ENCODE measurements around the gene CRB3.
"Not testable (repeated sequence)": the region's sequence is repeated elsewhere in the genome, so short reads cannot be mapped to it uniquely, and the experiment has no call there.

The CRB3 gene

GRCh38 chr19:6424939-6425731 lies 38.9 kb upstream of the CRB3 start:
- Histone ChIP-seq H3K9ac (ENCODE audit: low read length) (no peak overlapping the region), H3K4me1 (ENCODE audit: control insufficient read depth, low read depth, low read length) (no peaks in the 10 kb centered on the region), H3K4me3 (ENCODE audit: low read length) (no peak overlapping the region), H3K9me3 (ENCODE audit: control insufficient read depth, low read depth, low read length) (no peaks in the 10 kb centered on the region), H3K36me3 (ENCODE audit: control insufficient read depth, low read depth, low read length) (peaks cover 23% of the 10 kb centered on the region), H3K27me3 (ENCODE audit: control insufficient read depth, insufficient read depth, low read length) (no peaks in the 10 kb centered on the region), H3K27ac (ENCODE audit: low read length) (no peak overlapping the region)

GRCh38 chr19:6425732-6426620 lies 38.1 kb upstream of the CRB3 start:
- H3K9ac ChIP-seq (ENCODE audit: low read length), result no peak overlapping the region
- peaks cover 14% of the 10 kb centered on the region for H3K36me3 ChIP-seq (ENCODE audit: control insufficient read depth, low read depth, low read length)
- H3K4me1 ChIP-seq (ENCODE audit: control insufficient read depth, low read depth, low read length), result no peaks in the 10 kb centered on the region
- H3K27me3 ChIP-seq (ENCODE audit: control insufficient read depth, insufficient read depth, low read length), result no peaks in the 10 kb centered on the region
- H3K4me3 ChIP-seq (ENCODE audit: low read length), result no peak overlapping the region
- no peaks in the 10 kb centered on the region for H3K9me3 ChIP-seq (ENCODE audit: control insufficient read depth, low read depth, low read length)
- no peak overlapping the region for H3K27ac ChIP-seq (ENCODE audit: low read length)

GRCh38 chr19:6427131-6427530 lies 36.9 kb upstream of the CRB3 start:
- H3K9ac ChIP-seq (ENCODE audit: low read length), result no peak overlapping the region
- no peaks in the 10 kb centered on the region for H3K27me3 ChIP-seq (ENCODE audit: control insufficient read depth, insufficient read depth, low read length)
- no peak overlapping the region for H3K4me3 ChIP-seq (ENCODE audit: low read length)
- peaks cover 3% of the 10 kb centered on the region for H3K36me3 ChIP-seq (ENCODE audit: control insufficient read depth, low read depth, low read length)
- H3K9me3 ChIP-seq (ENCODE audit: control insufficient read depth, low read depth, low read length), result no peaks in the 10 kb centered on the region
- H3K4me1 ChIP-seq (ENCODE audit: control insufficient read depth, low read depth, low read length), result no peaks in the 10 kb centered on the region
- no peak overlapping the region for H3K27ac ChIP-seq (ENCODE audit: low read length)

GRCh38 chr19:6428692-6429418 lies 35.2 kb upstream of the CRB3 start:
- H3K4me3 ChIP-seq (ENCODE audit: low read length); H3K36me3 ChIP-seq (ENCODE audit: control insufficient read depth, low read depth, low read length); H3K9ac ChIP-seq (ENCODE audit: low read length); H3K9me3 ChIP-seq (ENCODE audit: control insufficient read depth, low read depth, low read length); H3K4me1 ChIP-seq (ENCODE audit: control insufficient read depth, low read depth, low read length); H3K27me3 ChIP-seq (ENCODE audit: control insufficient read depth, insufficient read depth, low read length); H3K27ac ChIP-seq (ENCODE audit: low read length): not testable (repeated sequence)

GRCh38 chr19:6429419-6430221 lies 34.5 kb upstream of the CRB3 start:
- Histone ChIP-seq H3K9me3 (ENCODE audit: control insufficient read depth, low read depth, low read length) (no peaks in the 10 kb centered on the region), H3K27ac (ENCODE audit: low read length) (no peak overlapping the region), H3K9ac (ENCODE audit: low read length) (no peak overlapping the region), H3K4me1 (ENCODE audit: control insufficient read depth, low read depth, low read length) (no peaks in the 10 kb centered on the region), H3K36me3 (ENCODE audit: control insufficient read depth, low read depth, low read length) (no peaks in the 10 kb centered on the region), H3K4me3 (ENCODE audit: low read length) (no peak overlapping the region), H3K27me3 (ENCODE audit: control insufficient read depth, insufficient read depth, low read length) (no peaks in the 10 kb centered on the region)

- Histone ChIP-seq H3K36me3 (ENCODE audit: control insufficient read depth, low read depth, low read length) (no peaks in the 10 kb centered on the region), H3K4me1 (ENCODE audit: control insufficient read depth, low read depth, low read length) (no peaks in the 10 kb centered on the region), H3K9ac (ENCODE audit: low read length) (no peak overlapping the region), H3K27ac (ENCODE audit: low read length) (no peak overlapping the region), H3K9me3 (ENCODE audit: control insufficient read depth, low read depth, low read length) (no peaks in the 10 kb centered on the region), H3K4me3 (ENCODE audit: low read length) (no peak overlapping the region), H3K27me3 (ENCODE audit: control insufficient read depth, insufficient read depth, low read length) (no peaks in the 10 kb centered on the region)
These were observed 32.2 kb upstream of the CRB3 start for GRCh38 chr19:6431891-6432290.

- Histone ChIP-seq H3K4me3 (ENCODE audit: low read length) (no peak overlapping the region), H3K36me3 (ENCODE audit: control insufficient read depth, low read depth, low read length) (no peaks in the 10 kb centered on the region), H3K9me3 (ENCODE audit: control insufficient read depth, low read depth, low read length) (no peaks in the 10 kb centered on the region), H3K9ac (ENCODE audit: low read length) (no peak overlapping the region), H3K4me1 (ENCODE audit: control insufficient read depth, low read depth, low read length) (no peaks in the 10 kb centered on the region), H3K27ac (ENCODE audit: low read length) (no peak overlapping the region), H3K27me3 (ENCODE audit: control insufficient read depth, insufficient read depth, low read length) (no peaks in the 10 kb centered on the region)
These were observed 30.9 kb upstream of the CRB3 start for GRCh38 chr19:6433165-6433564.

GRCh38 chr19:6433663-6434062 lies 30.4 kb upstream of the CRB3 start, which contains the start of gene SLC25A41:
SLC25A41 (minus strand) TSS chr19:6433763; CDS start chr19:6433693, 70 bp downstream.
- Histone ChIP-seq H3K9me3 (ENCODE audit: control insufficient read depth, low read depth, low read length) (no peaks in the 10 kb centered on the region), H3K36me3 (ENCODE audit: control insufficient read depth, low read depth, low read length) (no peaks in the 10 kb centered on the region), H3K4me1 (ENCODE audit: control insufficient read depth, low read depth, low read length) (no peaks in the 10 kb centered on the region), H3K4me3 (ENCODE audit: low read length) (no peak within 1 kb of the TSS), H3K27ac (ENCODE audit: low read length) (no peak within 1 kb of the TSS), H3K9ac (ENCODE audit: low read length) (no peak within 1 kb of the TSS), H3K27me3 (ENCODE audit: control insufficient read depth, insufficient read depth, low read length) (no peaks in the 10 kb centered on the region)

GRCh38 chr19:6439743-6440142 lies 24.3 kb upstream of the CRB3 start:
- no peaks in the 10 kb centered on the region for H3K9me3 ChIP-seq (ENCODE audit: control insufficient read depth, low read depth, low read length)
- no peaks in the 10 kb centered on the region for H3K36me3 ChIP-seq (ENCODE audit: control insufficient read depth, low read depth, low read length)
- no peak overlapping the region for H3K9ac ChIP-seq (ENCODE audit: low read length)
- H3K27me3 ChIP-seq (ENCODE audit: control insufficient read depth, insufficient read depth, low read length), result no peaks in the 10 kb centered on the region
- H3K27ac ChIP-seq (ENCODE audit: low read length), result no peak overlapping the region
- no peaks in the 10 kb centered on the region for H3K4me1 ChIP-seq (ENCODE audit: control insufficient read depth, low read depth, low read length)
- H3K4me3 ChIP-seq (ENCODE audit: low read length), result no peak overlapping the region

- H3K4me3 ChIP-seq (ENCODE audit: low read length), result no peak overlapping the region
- H3K36me3 ChIP-seq (ENCODE audit: control insufficient read depth, low read depth, low read length), result no peaks in the 10 kb centered on the region
- no peaks in the 10 kb centered on the region for H3K9me3 ChIP-seq (ENCODE audit: control insufficient read depth, low read depth, low read length)
- no peaks in the 10 kb centered on the region for H3K27me3 ChIP-seq (ENCODE audit: control insufficient read depth, insufficient read depth, low read length)
- H3K9ac ChIP-seq (ENCODE audit: low read length), result no peak overlapping the region
- no peak overlapping the region for H3K27ac ChIP-seq (ENCODE audit: low read length)
- no peaks in the 10 kb centered on the region for H3K4me1 ChIP-seq (ENCODE audit: control insufficient read depth, low read depth, low read length)
These were observed 23.2 kb upstream of the CRB3 start for GRCh38 chr19:6440905-6441304.

All from iPS-18a (cell line).